Measurements from ENCODE around the gene PACSIN2.

PACSIN2 gene

DNA sequence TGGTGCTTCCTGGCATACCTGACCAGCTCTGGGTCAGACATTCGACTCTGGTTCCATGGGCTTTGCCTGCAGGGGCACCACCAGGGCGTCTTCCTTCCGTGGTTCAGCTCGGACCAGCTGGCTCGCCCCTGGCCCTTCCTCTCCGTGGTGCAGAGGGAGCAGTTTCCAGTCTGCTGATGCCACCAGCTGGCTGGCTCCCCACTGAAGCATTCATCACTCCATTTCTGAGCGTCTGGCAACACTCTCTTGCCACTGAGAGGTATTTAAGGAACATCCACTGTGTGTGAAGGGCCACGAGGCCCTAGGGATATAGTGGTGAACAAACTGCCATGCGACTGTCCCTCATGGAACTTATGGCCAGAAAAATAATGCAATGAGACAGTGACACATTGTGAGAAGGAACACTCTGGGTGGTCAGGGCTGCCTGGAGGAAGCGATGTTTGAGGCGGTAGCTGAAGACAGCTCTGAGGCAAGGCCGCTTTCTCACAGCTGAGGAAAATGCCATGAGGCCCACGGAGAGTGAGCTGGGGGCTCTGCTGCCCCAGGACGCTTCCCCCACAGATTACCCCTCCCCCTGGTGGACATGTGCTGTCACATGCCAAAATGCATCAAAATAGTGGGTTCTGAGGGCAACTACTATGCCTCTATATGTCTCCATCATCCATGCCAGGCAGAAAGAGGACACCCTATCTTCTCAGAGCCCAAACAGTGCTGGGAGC is 113.0 kb downstream of the PACSIN2 start:
- DNase-seq: peak; percentile 60

DNA sequence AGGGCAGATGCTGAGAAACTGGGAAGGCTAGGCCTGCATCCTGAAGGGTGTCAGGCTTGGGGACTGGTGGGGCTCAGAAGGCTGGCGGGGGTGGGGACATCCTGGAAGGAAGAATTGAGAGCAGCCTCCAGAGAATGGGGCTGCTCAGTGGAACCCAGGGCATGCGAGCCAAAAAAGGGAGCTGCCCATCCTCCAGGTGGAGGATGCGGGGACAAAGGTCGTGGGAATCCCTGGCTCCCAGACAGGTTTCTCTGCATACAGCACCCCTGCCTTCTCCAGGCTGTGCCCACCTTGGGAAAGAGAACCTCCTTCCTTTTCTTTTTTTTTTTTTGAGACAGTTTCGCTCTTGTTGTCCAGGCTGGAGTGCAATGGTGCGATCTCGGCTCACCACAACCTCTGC is 117.0 kb downstream of the PACSIN2 start:
- no peak for DNase-seq

DNA sequence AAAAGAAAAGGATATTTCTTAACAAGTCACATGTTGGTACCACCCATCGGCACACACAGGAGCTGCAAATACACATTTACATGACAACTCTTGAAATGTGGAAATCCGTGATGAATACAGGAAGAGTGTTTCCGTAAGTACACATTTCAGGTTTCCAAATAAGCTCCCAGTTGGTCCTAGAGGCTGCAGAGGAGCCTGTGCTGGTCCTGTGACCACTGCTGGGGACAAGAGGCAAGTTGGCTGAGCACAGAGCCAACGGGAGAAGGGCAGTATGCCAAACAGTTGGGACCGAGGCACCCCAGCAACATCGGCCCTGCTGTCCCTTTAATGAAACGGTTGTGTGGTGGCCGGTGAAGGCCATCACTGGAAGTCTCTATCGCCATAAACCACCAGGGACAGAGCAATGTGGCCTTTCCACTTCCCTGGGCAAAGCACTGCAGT is 119.4 kb downstream of the PACSIN2 start:
- DNase-seq: no peak

GRCh38 chr22:42895087-42895486 is 119.9 kb downstream of the PACSIN2 start:
- DNase-seq: peak; percentile 49

GRCh38 chr22:42893371-42894150 is 121.4 kb downstream of the PACSIN2 start:
- no peak for DNase-seq

- no peak for DNase-seq
These were observed 122.2 kb downstream of the PACSIN2 start for GRCh38 chr22:42892571-42893316.

- no peak for DNase-seq
These were observed 122.8 kb downstream of the PACSIN2 start for GRCh38 chr22:42892156-42892555.

- DNase-seq: no peak
These were observed 123.3 kb downstream of the PACSIN2 start for GRCh38 chr22:42891696-42892095.

GRCh38 chr22:42891008-42891407 is 123.9 kb downstream of the PACSIN2 start:
- DNase-seq: no peak

GRCh38 chr22:42889304-42889703 is 125.6 kb downstream of the PACSIN2 start:
- DNase-seq: peak; percentile 56

DNA sequence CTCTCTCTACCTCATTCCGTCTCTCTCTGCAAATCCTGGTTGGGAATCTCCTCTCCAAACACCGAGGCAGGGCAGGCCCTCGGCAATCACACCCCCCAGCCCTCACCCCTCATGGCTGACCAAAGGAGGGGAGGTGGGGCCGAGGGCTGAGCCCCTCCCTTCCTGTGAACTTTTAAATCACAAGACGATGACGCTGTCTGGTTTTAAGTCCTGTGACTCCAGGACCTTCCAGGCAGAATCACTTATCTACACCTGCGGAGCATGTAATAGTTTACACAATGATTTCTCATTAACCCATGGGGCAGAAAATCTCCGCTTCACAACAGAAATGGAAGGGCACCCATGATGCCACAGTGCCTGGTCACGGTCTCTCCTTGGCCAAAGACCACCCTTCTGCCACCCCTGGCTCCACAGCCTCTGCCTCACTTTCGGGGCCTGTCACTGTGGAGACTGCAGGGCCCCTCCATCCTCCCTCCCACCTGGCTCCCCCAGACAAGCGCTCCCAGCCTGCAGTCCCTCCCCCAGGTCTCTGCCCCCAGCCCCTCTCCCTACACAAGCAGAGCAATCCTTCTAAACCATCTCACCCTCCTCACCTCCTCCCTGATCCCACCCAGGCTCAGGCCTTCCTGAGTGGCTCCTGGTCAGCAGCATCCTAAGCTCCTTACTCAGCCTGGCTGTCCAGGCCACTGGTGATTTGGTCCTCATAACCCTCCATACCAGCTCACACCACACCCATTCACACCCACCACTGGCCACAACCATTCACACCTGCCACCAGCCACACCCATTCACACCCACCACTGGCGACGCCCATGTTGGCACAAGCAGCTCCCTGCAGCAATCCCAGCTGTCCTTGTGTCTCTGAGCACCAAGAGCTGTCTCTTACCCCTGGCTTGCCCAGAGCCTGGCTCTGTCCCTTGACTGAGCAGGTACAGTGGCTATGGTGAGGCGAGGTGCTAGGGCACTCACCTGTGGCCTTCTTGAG is 127.1 kb downstream of the PACSIN2 start:
- DNase-seq: peak; percentile 42

- no peak for DNase-seq
These were observed 127.8 kb downstream of the PACSIN2 start for GRCh38 chr22:42887120-42887519.

- DNase-seq: no peak
These were observed 129.5 kb downstream of the PACSIN2 start for GRCh38 chr22:42885446-42885845.

DNA sequence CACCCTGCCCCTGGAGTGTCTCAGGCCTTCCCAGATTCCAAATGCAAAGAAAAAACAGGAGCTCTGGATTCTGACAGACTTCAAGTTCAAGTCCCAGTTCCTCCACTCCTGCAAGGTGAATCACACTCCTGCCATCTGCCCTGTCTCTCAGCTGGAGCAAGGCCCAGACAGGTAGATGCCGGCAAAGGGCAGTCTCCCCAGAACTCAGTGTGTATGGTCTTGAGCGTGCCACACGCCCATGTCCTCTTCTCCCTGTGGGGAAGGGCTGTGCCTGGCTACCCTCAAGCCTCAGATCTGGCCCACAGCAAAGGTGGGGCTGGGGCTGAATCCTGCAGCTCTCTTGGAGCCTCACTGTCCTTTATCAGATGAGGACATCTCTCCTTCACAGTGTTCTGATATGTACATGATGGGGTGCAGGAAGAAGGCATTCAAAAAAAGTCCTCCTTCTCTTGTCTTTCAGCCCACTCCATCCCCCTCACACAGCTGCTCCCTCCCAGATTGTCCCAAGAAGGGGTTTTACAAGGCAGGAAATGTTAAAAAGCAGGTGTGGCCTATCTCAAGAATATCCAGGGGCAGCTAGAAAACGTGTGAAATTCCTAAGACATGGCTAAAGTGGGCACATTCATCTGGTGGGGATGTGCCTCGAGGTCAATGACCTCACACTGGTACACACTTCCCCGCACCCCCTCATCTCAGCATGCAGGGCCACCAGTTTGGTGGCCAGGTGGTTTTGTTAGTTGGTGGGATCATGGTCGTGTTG is 130.2 kb downstream of the PACSIN2 start:
- DNase-seq: no peak

- no peak for DNase-seq
These were observed 131.0 kb downstream of the PACSIN2 start for GRCh38 chr22:42883970-42884369.

GRCh38 chr22:42883121-42883520 is 131.8 kb downstream of the PACSIN2 start:
- DNase-seq: no peak

DNA sequence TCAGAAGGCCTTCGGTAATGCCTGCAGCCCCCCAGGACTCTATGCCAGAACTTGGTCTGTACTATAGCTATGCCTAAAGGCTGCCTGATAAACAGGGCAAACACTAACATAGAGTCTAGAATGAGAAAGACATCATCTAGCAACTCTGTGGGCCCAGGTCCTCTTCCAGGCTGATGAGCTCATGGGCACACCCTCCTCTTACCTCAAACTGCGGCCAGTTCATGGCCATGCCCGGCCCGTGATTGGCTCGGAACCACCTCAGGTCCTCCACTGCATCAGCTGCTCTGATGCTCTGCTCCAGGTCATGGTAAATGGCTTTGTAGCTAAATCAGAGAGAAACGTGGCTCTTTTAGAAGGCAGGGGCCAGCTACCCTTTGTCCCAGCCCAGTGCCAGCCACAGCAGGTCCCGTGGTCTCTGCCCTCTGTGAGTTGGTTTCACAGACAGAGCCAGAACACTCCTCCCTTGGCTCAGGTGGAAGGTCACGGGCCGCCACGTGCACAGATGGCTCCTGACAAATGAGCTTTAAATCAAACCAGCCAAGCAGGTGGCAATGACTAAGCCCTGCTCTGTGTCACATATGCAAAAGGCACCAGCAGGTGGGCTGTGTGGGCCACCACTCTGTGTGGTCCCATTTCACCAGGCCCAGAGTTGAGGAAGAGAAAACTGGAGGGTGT is 132.8 kb downstream of the PACSIN2 start:
- DNase-seq: no peak

- no peak for DNase-seq
These were observed 133.7 kb downstream of the PACSIN2 start for GRCh38 chr22:42881298-42881697.

DNA sequence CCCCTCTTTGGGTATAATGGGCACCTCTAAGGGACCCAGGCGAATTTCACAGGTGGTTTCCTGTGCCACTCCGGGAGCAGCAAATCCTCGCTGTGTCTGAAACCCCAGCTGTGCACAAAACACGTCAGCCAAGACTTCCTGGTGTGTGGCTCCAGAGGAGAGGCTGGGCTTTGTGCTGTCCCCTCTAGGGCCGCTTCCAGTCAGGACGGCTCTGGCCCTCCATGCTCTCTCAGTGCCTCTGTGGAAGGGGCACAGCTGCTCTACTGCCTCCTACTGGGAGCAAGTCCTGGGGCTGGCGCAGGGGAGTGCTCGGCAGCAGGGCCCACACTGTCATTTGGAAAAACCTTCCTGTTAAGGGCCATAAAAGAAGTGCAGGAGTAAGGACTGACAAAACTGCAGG is 134.1 kb downstream of the PACSIN2 start:
- no peak for DNase-seq

DNA sequence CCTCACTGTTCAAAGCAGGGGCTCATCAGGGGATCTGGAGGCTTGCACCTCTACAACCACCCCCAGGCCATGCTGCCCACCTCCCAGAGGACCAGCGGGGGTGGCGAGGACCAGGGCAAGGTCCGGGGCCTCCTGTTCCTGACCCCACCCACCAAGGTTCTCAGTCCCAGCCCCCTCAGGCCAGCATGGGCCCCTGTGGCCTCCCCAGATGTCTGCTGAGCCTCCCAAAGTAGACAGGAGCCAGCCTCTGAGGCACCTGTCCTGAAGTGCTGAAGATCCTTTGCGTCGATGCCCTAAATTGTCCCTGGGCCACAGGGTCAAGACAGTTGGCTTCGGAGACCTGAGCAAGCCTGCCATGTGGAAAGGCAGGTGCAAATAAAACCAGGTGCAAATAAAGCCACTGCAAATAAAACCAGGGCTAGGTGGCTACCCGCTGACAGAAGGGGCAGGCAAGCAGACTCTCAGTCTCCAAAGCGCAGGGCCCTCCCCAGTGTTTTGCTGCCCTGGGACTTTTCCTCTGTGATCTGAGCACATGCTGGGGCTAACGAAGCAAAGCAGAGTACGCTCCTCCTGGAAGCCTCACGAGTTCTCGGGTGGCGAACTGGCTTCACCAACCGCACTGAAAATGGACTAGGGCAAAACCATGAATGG is 135.5 kb downstream of the PACSIN2 start:
- no peak for DNase-seq
